Measurements from ENCODE around the gene ACTG2. TPM values are rescaled to one million over a fixed set of nuclear protein-coding genes. Genes with fewer than 3 reads are reported as not detected.
"Not testable (repeated sequence)": the region's sequence is repeated elsewhere in the genome, so short reads cannot be mapped to it uniquely, and the experiment has no call there.

Gene ACTG2
- total RNA-seq, 8 experiments from 2014 or later, result 0.60 to 228 (median 3.5) TPM

DNA sequence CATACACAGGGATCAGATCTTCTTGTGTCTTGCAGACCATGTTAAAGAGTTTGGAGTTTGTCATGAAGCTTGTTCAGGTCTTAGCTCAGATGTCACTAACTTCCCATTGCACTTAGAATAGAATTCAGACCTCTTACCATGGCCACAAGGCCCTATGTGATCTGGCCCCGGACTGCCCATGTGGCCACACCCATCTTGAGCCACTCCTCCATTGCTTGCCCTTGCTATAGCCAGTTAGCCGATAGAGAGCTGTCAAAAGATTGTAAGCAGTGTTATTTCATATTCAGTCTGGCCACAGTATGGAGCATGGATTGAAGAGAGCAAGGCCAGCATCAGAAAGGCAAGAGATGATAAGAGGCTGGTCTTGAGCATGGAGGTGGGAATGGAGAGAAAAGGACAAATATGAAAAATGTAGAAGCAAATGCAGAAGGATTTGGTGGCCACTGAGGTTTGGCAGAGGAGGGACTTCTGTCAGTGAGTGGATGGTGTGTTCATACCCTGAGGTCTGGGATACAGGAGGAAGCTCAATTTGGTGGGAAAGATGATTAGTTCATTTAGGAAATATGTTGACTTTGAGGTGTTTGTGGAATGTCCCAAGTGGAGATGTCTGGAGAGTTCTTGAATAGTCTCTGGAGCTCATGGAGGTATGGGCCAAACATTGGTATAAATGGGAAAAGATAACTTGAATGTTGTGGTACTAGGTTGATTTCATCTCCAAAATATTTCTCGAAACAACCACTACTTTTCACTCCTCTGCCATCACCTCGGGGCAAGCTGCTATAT, 44.5 kb downstream of the ACTG2 start:
- in situ Hi-C loops (cut with MboI; ENCODE audit: low pct_unique_long_range_greater_than_20kb in 2 of 9, low sequenced_read_pairs in 9 of 9, unreplicated experiment in 9 of 9), result no loop called here
- Histone ChIP-seq H3K4me1 (replicated peaks in 1 of 2) (no peaks in the 10 kb centered on the region), H3K4me3 (no peak overlapping the region), H3K27ac (no peak overlapping the region)
- WGBS, 10 experiments, result 86 to 100% (median 96%) methylated on average over 1 to 4 of the region's 4 CpGs; no CpG with 5 or more reads in 2 of the 10 experiments
- ATAC-seq (replicated peaks in 6 of 8), result peak in 1 of 8 experiments; percentile 4

DNA sequence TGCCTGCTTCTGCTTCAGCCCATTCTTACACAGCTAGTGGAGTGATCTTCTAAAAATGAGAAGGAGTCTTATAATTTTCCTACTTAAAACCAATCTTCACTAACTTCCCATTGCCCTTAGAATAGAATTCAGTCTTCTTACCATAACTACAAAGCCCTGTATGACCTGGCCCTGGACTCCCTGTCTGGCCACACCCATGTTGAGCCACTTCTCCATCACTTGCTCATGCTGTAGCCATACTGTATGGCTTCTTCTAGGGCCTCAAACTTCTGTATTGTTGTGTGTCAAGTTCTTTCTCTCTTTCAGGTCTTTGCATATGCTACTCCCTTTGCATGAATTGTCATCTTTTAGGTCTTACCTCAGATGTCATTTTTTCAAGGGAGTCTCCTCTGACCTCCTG, 45.1 kb downstream of the ACTG2 start:
- in situ Hi-C loops (cut with MboI; ENCODE audit: low pct_unique_long_range_greater_than_20kb in 2 of 9, low sequenced_read_pairs in 9 of 9, unreplicated experiment in 9 of 9), result no loop called here
- no peak overlapping the region for H3K4me3 ChIP-seq
- H3K4me1 ChIP-seq (replicated peaks in 1 of 2), result no peaks in the 10 kb centered on the region
- H3K27ac ChIP-seq, result no peak overlapping the region
- ATAC-seq (replicated peaks in 6 of 8), result peak in 2 of 8 experiments; percentile 38 to 63

DNA sequence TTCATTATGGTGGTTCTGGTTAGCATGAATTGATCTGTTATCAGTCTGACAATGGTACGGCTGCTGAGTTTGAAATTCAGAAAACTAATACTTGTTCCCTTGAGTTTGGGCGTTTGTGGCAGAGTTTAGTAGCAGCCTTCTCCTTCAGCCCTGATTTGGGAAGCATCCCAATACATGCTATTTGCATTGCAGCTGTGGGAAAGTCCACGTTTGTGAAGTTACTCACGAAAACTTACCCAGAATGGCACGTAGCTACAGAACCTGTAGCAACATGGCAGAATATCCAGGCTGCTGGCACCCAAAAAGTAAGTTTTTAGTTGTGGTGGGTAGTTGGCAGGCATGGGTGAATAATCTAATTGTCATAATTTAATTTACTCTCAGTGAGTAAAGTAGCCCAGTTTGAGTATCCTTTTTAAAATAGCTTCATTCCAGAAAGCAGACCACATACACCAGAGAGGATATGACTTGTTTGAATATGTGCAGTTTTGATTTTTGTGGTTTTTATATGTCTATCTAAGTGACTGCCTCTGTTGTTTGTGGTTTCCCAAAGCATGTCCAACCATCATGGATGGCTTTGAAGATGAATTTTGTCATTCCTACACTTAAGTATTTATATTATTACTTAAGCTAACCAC, 46.0 kb downstream of the ACTG2 start:
- H3K27ac ChIP-seq, result no peak overlapping the region
- H3K4me3 ChIP-seq, result no peak overlapping the region
- ATAC-seq (replicated peaks in 6 of 8), result peak in 3 of 8 experiments; percentile 68 to 74 (median 71)
- in situ Hi-C loops (cut with MboI; ENCODE audit: low pct_unique_long_range_greater_than_20kb in 2 of 9, low sequenced_read_pairs in 9 of 9, unreplicated experiment in 9 of 9), result no loop called here
- H3K4me1 ChIP-seq (replicated peaks in 1 of 2), result no peaks in the 10 kb centered on the region
- WGBS, 10 experiments, result 0 to 100% (median 49%) methylated on average over 1 to 4 of the region's 5 CpGs; no CpG with 5 or more reads in 2 of the 10 experiments

DNA sequence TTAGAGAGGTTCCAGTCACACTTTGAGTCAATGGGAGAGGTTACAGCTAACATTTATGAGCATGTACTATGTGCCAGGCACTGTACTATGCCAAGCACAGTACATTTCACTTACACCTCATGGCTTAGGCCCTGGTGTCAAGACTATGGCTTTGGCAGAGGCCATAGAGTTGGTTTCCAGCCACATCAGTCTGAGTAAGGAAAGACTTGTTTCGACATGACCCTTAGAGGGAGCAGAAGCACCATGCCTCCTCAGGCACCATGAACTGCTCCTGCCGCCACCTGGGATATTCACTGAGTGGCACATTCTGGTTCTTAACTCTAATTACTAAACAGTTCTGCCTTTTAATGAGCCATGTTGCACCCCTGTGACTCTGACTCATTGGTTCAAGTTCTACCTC, 46.6 kb downstream of the ACTG2 start:
- in situ Hi-C loops (cut with MboI; ENCODE audit: low pct_unique_long_range_greater_than_20kb in 2 of 9, low sequenced_read_pairs in 9 of 9, unreplicated experiment in 9 of 9), result no loop called here
- 67 to 100% (median 100%) methylated on average over 1 to 2 of the region's 2 CpGs; no CpG with 5 or more reads in 6 of the 10 experiments for WGBS, 10 experiments
- ATAC-seq (replicated peaks in 6 of 8), result peak in 2 of 8 experiments; percentile 7 to 23
- Histone ChIP-seq H3K4me3 (no peak overlapping the region), H3K4me1 (replicated peaks in 1 of 2) (no peaks in the 10 kb centered on the region), H3K27ac (no peak overlapping the region)

DNA sequence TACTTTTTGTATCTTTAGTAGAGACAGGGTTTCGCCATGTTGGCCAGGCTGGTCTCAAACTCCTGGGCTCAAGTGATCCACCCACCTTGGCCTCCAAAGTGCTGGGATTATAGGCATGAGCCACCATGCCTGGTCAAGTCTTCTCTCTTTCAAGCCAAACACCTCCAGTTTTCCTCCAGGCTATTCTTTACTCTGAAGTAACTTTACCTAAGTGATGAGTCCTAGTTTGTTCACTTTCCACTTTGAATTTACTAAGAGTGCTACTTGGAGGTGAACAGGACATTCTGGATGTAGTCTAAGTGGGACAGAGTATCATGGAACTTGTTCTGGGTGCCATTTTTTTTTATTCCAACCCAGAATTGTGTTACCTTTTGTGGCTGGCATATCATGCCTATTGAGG, 47.3 kb downstream of the ACTG2 start:
- H3K27ac ChIP-seq; in situ Hi-C loops (cut with MboI; ENCODE audit: low pct_unique_long_range_greater_than_20kb in 2 of 9, low sequenced_read_pairs in 9 of 9, unreplicated experiment in 9 of 9); ATAC-seq (replicated peaks in 6 of 8); H3K4me3 ChIP-seq; H3K4me1 ChIP-seq (replicated peaks in 1 of 2): not testable (repeated sequence)
- 71 to 100% (median 100%) methylated on average over 1 of the region's 1 CpG; no CpG with 5 or more reads in 5 of the 10 experiments for WGBS, 10 experiments

DNA sequence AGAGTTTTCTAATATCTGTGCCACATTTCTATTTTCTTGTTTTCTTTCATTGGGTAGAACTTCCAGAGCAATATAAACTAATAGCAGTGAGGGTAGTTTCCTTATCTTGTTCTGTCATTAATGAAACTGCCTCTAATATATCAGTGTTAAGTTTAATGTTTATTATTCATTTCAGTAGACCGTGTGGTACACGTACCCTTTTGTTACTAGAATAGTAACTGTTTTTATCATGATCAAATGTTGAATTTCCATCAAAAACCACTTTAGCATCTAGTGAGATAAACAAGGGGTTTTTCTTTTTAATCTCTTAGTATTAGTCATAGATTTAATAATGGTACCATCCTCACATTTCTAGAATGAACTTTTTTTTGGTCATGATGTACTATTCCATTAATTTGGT, 49.9 kb downstream of the ACTG2 start:
- in situ Hi-C loops (cut with MboI; ENCODE audit: low pct_unique_long_range_greater_than_20kb in 2 of 9, low sequenced_read_pairs in 9 of 9, unreplicated experiment in 9 of 9), result no loop called here
- H3K27ac ChIP-seq, result no peak overlapping the region
- 80 to 100% (median 92%) methylated on average over 1 to 2 of the region's 2 CpGs; no CpG with 5 or more reads in 1 of the 10 experiments for WGBS, 10 experiments
- H3K4me1 ChIP-seq (replicated peaks in 1 of 2), result no peaks in the 10 kb centered on the region
- ATAC-seq (replicated peaks in 6 of 8), result no peak
- no peak overlapping the region for H3K4me3 ChIP-seq

DNA sequence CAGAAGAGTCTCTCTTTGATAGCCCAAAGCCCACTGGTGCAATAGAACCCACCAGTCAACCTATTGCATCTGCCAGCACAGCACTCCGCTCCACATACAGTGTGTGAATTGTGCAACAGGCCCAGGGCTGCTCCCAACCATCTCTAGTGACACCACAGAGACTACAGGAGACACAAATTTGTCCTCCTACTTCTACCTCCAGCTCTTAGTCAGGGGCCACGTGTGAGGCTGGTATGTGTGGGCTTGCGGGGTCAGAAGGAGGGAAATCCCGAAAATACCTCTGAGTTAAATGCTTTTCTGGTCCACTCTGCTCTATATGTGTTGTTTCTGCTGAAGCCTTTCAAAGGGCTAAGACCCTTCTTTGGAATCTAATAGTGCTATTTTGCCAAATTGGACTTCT, 51.9 kb downstream of the ACTG2 start:
- no peaks in the 10 kb centered on the region for H3K4me1 ChIP-seq (replicated peaks in 1 of 2)
- H3K27ac ChIP-seq, result no peak overlapping the region
- in situ Hi-C loops (cut with MboI; ENCODE audit: low pct_unique_long_range_greater_than_20kb in 2 of 9, low sequenced_read_pairs in 9 of 9, unreplicated experiment in 9 of 9), result no loop called here
- no peak for ATAC-seq (replicated peaks in 6 of 8)
- WGBS, 10 experiments, result 70 to 100% (median 96%) methylated on average over 1 to 4 of the region's 4 CpGs; no CpG with 5 or more reads in 3 of the 10 experiments
- H3K4me3 ChIP-seq, result no peak overlapping the region

DNA sequence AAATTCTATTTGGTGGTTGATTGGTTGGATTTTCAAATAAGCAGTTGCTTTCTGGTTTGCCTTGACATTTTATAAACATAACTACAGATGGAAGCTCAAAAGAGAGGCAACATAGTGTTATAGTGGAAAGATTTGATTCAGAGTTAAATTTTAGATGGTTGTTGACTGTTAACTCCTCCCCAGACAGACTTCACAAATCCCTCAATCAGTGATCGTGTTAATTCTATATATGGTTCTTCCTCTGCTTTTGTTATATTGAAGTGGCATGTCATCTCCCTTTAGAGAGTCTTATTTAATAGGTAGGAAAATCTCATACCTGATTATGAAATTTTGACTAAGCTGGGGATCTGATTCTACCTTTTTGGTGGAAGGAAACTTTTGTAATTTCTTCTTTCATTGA, 53.4 kb downstream of the ACTG2 start:
- ATAC-seq (replicated peaks in 6 of 8), result no peak
- Histone ChIP-seq H3K4me1 (replicated peaks in 1 of 2) (no peaks in the 10 kb centered on the region), H3K27ac (no peak overlapping the region), H3K4me3 (no peak overlapping the region)
- in situ Hi-C loops (cut with MboI; ENCODE audit: low pct_unique_long_range_greater_than_20kb in 2 of 9, low sequenced_read_pairs in 9 of 9, unreplicated experiment in 9 of 9), result no loop called here
- WGBS, 10 experiments, result 44 to 100% (median 100%) methylated on average over 1 of the region's 1 CpG; no CpG with 5 or more reads in 2 of the 10 experiments

DNA sequence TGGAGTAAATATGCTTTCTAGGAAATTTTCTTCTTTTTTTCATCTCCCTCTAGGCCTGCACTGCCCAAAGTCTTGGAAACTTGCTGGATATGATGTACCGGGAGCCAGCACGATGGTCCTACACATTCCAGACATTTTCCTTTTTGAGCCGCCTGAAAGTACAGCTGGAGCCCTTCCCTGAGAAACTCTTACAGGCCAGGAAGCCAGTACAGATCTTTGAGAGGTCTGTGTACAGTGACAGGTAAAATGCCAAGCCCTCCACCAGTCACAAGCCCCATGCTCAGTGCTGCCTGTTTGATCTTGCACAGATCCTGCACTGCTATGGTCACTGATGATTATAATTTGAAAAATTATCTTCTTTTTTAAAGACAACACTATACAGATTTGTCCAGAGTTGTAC, 53.9 kb downstream of the ACTG2 start:
- in situ Hi-C loops (cut with MboI; ENCODE audit: low pct_unique_long_range_greater_than_20kb in 2 of 9, low sequenced_read_pairs in 9 of 9, unreplicated experiment in 9 of 9), result no loop called here
- ATAC-seq (replicated peaks in 6 of 8), result no peak
- 100% methylated on average over 1 to 3 of the region's 3 CpGs; no CpG with 5 or more reads in 7 of the 10 experiments for WGBS, 10 experiments
- Histone ChIP-seq H3K4me1 (replicated peaks in 1 of 2) (no peaks in the 10 kb centered on the region), H3K27ac (no peak overlapping the region), H3K4me3 (no peak overlapping the region)

DNA sequence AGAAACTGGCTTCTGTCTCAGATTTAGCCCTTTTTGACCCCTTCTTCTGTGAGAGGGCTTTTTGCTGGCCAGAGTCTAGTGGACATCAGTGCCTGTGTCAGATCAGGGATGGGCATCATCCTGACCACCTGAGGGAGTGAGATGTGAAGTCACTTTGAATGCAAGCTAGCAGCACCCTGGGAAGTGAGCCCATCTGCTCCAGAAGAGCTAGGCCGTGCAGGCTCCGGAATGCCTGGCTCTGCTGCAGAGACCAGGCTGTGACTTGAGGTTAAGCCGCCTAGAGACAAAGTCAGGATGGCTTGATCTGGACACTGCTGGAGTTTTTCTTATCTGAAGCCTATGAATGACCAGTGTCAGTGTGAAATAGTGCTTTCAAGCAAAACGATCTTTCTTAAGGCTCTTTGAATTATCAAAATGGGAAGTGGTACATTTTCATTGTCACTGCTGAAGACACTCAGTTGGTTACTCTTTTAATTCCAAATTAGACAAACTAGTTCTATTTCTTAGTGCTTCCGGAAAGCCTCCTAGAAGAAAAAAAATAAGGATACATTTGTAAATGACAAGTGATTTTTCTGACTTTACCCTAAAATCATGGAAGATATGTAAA, 54.7 kb downstream of the ACTG2 start:
- no peak for ATAC-seq (replicated peaks in 6 of 8)
- WGBS, 10 experiments, result 56 to 100% (median 89%) methylated on average over 2 to 5 of the region's 5 CpGs; no CpG with 5 or more reads in 2 of the 10 experiments
- no peak overlapping the region for H3K27ac ChIP-seq
- H3K4me3 ChIP-seq, result no peak overlapping the region
- in situ Hi-C loops (cut with MboI; ENCODE audit: low pct_unique_long_range_greater_than_20kb in 2 of 9, low sequenced_read_pairs in 9 of 9, unreplicated experiment in 9 of 9), result no loop called here
- H3K4me1 ChIP-seq (replicated peaks in 1 of 2), result no peaks in the 10 kb centered on the region

DNA sequence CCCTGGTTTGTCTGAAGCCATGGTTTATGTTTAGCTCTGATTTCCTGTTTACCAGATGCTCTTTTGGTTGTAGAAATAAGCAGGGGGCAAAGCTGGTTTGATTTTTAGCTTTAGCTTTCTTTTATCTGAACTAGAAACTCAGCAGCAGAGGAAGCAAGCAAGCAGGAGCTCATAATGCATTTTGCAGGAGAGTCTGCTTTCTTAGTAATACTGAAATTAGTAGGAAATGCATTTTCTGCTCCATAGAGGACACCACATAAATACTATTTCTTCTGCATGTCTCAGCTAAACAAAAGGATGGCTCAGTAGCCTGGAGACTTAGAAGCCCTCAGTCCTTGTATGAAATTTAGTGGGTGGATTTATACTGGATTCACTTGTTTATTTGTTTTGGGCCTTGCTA, 57.0 kb downstream of the ACTG2 start:
- Histone ChIP-seq H3K27ac (no peak overlapping the region), H3K4me1 (replicated peaks in 1 of 2) (no peaks in the 10 kb centered on the region), H3K4me3 (no peak overlapping the region)
- in situ Hi-C loops (cut with MboI; ENCODE audit: low pct_unique_long_range_greater_than_20kb in 2 of 9, low sequenced_read_pairs in 9 of 9, unreplicated experiment in 9 of 9), result loop anchor here in 1 of 9 experiments (25.0 kb wide), 1 partner anchor 113 kb away; the partner anchor contains the start of gene STAMBP
- ATAC-seq (replicated peaks in 6 of 8), result no peak

DNA sequence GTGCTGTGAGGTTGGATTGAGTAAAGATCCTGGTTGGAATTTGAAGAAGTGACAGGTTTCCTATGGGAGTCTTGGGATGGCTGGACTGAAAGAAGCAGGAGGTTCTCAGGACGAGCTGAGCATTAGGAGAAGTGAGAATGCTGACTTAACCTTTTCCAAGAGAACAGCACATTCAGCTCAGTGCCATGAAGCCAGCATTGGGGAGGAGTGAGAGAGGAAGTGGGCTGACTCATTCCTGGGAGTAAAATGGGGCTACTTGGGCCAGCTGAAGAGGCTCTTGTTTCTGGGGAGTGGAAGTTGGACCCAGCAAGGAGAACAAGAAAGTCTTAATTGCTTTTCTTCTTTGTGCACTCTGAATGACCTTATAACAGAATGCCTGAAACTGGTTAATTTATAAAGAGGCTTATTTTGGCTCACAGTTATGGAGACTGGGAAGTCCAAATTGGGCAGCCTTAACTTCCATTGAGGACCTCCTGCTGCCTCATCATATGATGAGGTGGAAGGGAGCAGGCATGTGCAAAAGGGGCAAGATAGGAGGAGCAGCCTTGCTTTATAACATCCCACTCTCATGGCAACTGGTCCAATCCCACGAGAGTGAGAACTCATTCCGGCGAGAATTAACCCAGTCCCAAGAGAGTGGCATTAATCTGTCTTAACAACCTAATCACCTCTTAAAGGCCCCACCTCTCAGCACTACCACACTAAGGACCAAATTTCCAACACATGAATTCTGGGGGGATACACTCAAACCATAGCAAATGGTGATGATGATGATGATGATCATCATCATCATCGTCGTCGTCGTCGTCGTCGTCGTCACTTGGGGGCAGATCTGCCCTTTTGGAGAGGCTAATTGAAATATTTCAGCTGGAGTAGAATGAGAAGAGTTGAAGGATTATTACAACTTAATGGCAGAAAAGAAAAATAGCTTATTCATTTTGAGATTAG, 60.0 kb downstream of the ACTG2 start:
- Histone ChIP-seq H3K4me3 (no peak overlapping the region), H3K27ac (no peak overlapping the region), H3K4me1 (replicated peaks in 1 of 2) (no peaks in the 10 kb centered on the region)
- in situ Hi-C loops (cut with MboI; ENCODE audit: low pct_unique_long_range_greater_than_20kb in 2 of 9, low sequenced_read_pairs in 9 of 9, unreplicated experiment in 9 of 9), result loop anchor here in 1 of 9 experiments (25.0 kb wide), 1 partner anchor 115 kb away; the partner anchor contains the start of gene STAMBP
- 34 to 100% (median 87%) methylated on average over 1 to 9 of the region's 12 CpGs; no CpG with 5 or more reads in 2 of the 10 experiments for WGBS, 10 experiments
- ATAC-seq (replicated peaks in 6 of 8), result peak in 1 of 8 experiments; percentile 37
